ENCODE results near the gene OPCML. TPM values are rescaled to one million over a fixed set of nuclear protein-coding genes. Genes with fewer than 3 reads are reported as not detected.

The OPCML gene
- total and polyA plus RNA-seq, 4 donors: under 0.01 to 0.01 TPM; not detected in 2

DNA sequence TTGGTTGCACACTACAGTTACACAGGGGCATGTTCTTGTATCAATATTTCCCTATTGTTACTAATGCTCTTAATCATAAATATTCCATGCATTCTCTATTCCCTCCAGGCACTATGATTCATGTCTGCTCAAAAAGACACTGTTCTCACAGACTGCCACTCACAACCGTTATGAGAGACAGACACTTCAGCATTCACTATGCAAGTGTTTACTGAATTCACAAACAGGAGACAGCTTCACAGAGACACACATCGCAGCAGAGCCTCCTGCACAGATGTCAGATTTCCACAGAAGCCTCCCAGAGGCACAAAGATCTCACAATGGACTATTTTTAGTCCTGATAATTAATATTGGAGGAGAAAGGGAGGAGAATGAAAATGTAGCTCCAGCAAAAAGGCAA lies 930.4 kb downstream of the OPCML start (continued):
- TF ChIP-seq, protein P1, sequence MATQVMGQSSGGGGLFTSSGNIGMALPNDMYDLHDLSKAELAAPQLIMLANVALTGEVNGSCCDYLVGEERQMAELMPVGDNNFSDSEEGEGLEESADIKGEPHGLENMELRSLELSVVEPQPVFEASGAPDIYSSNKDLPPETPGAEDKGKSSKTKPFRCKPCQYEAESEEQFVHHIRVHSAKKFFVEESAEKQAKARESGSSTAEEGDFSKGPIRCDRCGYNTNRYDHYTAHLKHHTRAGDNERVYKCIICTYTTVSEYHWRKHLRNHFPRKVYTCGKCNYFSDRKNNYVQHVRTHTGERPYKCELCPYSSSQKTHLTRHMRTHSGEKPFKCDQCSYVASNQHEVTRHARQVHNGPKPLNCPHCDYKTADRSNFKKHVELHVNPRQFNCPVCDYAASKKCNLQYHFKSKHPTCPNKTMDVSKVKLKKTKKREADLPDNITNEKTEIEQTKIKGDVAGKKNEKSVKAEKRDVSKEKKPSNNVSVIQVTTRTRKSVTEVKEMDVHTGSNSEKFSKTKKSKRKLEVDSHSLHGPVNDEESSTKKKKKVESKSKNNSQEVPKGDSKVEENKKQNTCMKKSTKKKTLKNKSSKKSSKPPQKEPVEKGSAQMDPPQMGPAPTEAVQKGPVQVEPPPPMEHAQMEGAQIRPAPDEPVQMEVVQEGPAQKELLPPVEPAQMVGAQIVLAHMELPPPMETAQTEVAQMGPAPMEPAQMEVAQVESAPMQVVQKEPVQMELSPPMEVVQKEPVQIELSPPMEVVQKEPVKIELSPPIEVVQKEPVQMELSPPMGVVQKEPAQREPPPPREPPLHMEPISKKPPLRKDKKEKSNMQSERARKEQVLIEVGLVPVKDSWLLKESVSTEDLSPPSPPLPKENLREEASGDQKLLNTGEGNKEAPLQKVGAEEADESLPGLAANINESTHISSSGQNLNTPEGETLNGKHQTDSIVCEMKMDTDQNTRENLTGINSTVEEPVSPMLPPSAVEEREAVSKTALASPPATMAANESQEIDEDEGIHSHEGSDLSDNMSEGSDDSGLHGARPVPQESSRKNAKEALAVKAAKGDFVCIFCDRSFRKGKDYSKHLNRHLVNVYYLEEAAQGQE (IDR thresholded peaks at IDR 0.05): no peak

DNA sequence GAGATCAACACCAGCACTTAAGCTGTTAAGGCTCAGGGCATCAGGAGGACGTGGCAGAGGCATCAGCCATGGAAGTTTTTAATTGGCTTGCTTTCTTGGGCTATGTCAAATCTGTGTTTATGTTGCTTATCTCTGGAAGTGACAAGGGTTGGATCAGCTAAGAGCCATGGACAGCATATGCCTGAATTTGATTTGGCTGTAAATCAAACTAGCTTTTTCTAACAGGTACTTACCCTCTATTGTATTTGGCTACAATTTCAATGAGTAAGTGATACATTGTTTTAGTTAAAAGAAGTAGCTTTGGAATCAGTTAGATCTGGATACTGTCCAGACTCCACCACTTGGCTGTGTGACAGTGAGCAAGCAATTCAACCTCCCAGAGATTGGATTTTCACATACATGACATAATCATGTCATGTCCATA lies 936.6 kb downstream of the OPCML start:
- DNase-seq (ENCODE audit: low spot score): no peak
- Histone ChIP-seq H3K9ac (ENCODE audit: low read depth in 1 of 2, low read length in 2 of 2) (no peak overlapping the region), H3K27ac (ENCODE audit: low read depth in 1 of 2, low read length in 2 of 2) (no peak overlapping the region), H3K36me3 (ENCODE audit: control insufficient read depth in 4 of 4, insufficient read depth in 3 of 4, low read depth in 1 of 4, low read length in 3 of 4) (no peaks in the 10 kb centered on the region), H3K4me3 (ENCODE audit: low read depth in 1 of 3, low read length in 3 of 3) (no peak overlapping the region), H3K4me1 (ENCODE audit: control insufficient read depth in 4 of 4, insufficient read depth in 4 of 4, low read length in 3 of 4) (peaks cover 0 to 8% (median 3%) of the 10 kb centered on the region in 4 donors), H3K9me3 (ENCODE audit: control insufficient read depth in 4 of 4, low read length in 3 of 4) (no peaks in the 10 kb centered on the region), H3K27me3 (ENCODE audit: control insufficient read depth in 4 of 4, insufficient read depth in 4 of 4, low read length in 3 of 4) (no peaks in the 10 kb centered on the region)
- WGBS: 14% methylated on average over 1 of the region's 1 CpG
- TF ChIP-seq YY1 (IDR thresholded peaks at IDR 0.05) (no peak), RAD21 (IDR thresholded peaks at IDR 0.05) (peak in 1 of 2 donors; percentile 6), HNF4G (IDR thresholded peaks at IDR 0.05) (no peak)
- TF ChIP-seq, protein P1 (IDR thresholded peaks at IDR 0.05): no peak

DNA sequence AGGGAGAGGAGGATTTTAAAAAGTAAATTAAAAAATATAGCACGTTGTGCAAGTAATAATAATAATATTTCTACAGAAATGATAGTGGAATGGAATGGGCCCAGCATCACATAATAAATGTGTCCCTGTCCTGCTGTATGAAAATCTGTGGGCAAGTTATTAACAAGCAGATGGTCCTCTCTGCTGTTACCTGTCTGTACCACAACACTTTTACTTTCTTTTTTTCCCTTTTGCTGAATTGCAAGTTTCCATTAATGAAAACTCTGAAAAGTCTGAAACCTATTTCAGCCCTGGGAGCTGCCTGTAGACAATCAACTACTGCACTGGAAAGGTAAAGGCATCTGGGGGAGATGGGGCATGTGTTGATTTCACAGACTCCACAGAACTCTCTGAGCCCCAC lies 937.1 kb downstream of the OPCML start:
- Histone ChIP-seq H3K4me3 (ENCODE audit: low read depth in 1 of 3, low read length in 3 of 3) (no peak overlapping the region), H3K27me3 (ENCODE audit: control insufficient read depth in 4 of 4, insufficient read depth in 4 of 4, low read length in 3 of 4) (no peaks in the 10 kb centered on the region), H3K27ac (ENCODE audit: low read depth in 1 of 2, low read length in 2 of 2) (no peak overlapping the region), H3K36me3 (ENCODE audit: control insufficient read depth in 4 of 4, insufficient read depth in 3 of 4, low read depth in 1 of 4, low read length in 3 of 4) (no peaks in the 10 kb centered on the region), H3K9me3 (ENCODE audit: control insufficient read depth in 4 of 4, low read length in 3 of 4) (no peaks in the 10 kb centered on the region), H3K9ac (ENCODE audit: low read depth in 1 of 2, low read length in 2 of 2) (no peak overlapping the region), H3K4me1 (ENCODE audit: control insufficient read depth in 4 of 4, insufficient read depth in 4 of 4, low read length in 3 of 4) (peaks cover 0 to 8% (median 3%) of the 10 kb centered on the region in 4 donors)
- TF ChIP-seq, protein P2, sequence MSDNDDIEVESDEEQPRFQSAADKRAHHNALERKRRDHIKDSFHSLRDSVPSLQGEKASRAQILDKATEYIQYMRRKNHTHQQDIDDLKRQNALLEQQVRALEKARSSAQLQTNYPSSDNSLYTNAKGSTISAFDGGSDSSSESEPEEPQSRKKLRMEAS (IDR thresholded peaks at IDR 0.05): no peak
- TF ChIP-seq, protein P3, sequence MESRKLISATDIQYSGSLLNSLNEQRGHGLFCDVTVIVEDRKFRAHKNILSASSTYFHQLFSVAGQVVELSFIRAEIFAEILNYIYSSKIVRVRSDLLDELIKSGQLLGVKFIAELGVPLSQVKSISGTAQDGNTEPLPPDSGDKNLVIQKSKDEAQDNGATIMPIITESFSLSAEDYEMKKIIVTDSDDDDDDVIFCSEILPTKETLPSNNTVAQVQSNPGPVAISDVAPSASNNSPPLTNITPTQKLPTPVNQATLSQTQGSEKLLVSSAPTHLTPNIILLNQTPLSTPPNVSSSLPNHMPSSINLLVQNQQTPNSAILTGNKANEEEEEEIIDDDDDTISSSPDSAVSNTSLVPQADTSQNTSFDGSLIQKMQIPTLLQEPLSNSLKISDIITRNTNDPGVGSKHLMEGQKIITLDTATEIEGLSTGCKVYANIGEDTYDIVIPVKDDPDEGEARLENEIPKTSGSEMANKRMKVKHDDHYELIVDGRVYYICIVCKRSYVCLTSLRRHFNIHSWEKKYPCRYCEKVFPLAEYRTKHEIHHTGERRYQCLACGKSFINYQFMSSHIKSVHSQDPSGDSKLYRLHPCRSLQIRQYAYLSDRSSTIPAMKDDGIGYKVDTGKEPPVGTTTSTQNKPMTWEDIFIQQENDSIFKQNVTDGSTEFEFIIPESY (IDR thresholded peaks at IDR 0.05): no peak
- TF ChIP-seq HNF4G (IDR thresholded peaks at IDR 0.05) (no peak), FOXA1 (IDR thresholded peaks at IDR 0.05) (no peak), TAF1 (conservative IDR thresholded peaks at IDR 0.05) (no peak), EGR1 (IDR thresholded peaks at IDR 0.05; ENCODE audit: low read depth in 2 of 2) (no peak), HNF4A (conservative IDR thresholded peaks at IDR 0.05) (no peak), RXRA (IDR thresholded peaks at IDR 0.05) (no peak), SP1 (IDR thresholded peaks at IDR 0.05) (no peak), GABPA (IDR thresholded peaks at IDR 0.05 in 1 of 2, conservative IDR thresholded peaks at IDR 0.05 in 1 of 2) (no peak), YY1 (IDR thresholded peaks at IDR 0.05) (no peak), FOXA2 (IDR thresholded peaks at IDR 0.05) (no peak), RAD21 (IDR thresholded peaks at IDR 0.05) (no peak)
- TF ChIP-seq, protein P4, sequence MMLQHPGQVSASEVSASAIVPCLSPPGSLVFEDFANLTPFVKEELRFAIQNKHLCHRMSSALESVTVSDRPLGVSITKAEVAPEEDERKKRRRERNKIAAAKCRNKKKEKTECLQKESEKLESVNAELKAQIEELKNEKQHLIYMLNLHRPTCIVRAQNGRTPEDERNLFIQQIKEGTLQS (IDR thresholded peaks at IDR 0.05): no peak
- TF ChIP-seq, protein P1 (IDR thresholded peaks at IDR 0.05): no peak
- WGBS: 55% methylated on average over 1 of the region's 1 CpG
- no peak for DNase-seq (ENCODE audit: low spot score)
